WTC11 (cell line): Measurements from ENCODE around the gene TTC28. TPM values are rescaled to one million over a fixed set of nuclear protein-coding genes. Genes with fewer than 3 reads are reported as not detected.

Source experiments
- ATAC-seq: fragments of 200-7000 bp; cut with Tn5 transposase; 2 replicates; pipeline ENCODE4 v1.10.0; 2021; ENCODE audit warnings: mild to moderate bottlenecking, moderate library complexity
- CTCF ChIA-PET: fragments of 300-600 bp; sonication (Branson Sonifier 250); formaldehyde crosslinking; loops from one replicate; lab custom pipeline; 2021; ENCODE audit warnings: antibody characterized with exemption; lab: Charles Lee
- POLR2A ChIA-PET: fragments of 350-600 bp; sonication (Branson Sonifier 250); formaldehyde crosslinking; loops from one replicate; lab custom pipeline; 2021; ENCODE audit warnings: antibody characterized with exemption; lab: Charles Lee
- DNase-seq: peaks from one replicate; pipeline ENCODE4 v3.0.0; 2021; ENCODE audit warnings: low spot score
- H3K27ac Mint-ChIP-seq: 2 replicates; pipeline ENCODE4 v1.8.0; 2021; ENCODE audit warnings: mixed read lengths
- H3K27me3 Mint-ChIP-seq: 2 replicates; pipeline ENCODE4 v1.8.0; 2021; ENCODE audit warnings: low read depth, mild to moderate bottlenecking, moderate library complexity, mixed read lengths
- H3K36me3 Mint-ChIP-seq: 2 replicates; pipeline ENCODE4 v1.8.0; 2021; ENCODE audit warnings: mixed read lengths
- H3K4me1 Mint-ChIP-seq: 2 replicates; pipeline ENCODE4 v1.8.0; 2022; ENCODE audit warnings: mixed read lengths
- H3K4me3 Mint-ChIP-seq: 2 replicates; pipeline ENCODE4 v1.8.0; 2021; ENCODE audit warnings: mild to moderate bottlenecking, moderate library complexity, mixed read lengths
- H3K9me3 Mint-ChIP-seq: 2 replicates; pipeline ENCODE4 v1.8.0; 2021; ENCODE audit warnings: mixed read lengths
- CREB1 ChIP-seq: sonication (generic); formaldehyde crosslinking; IDR thresholded peaks from 2 replicates; pipeline ENCODE4 v1.8.0; 2023; ENCODE audit warnings: mild to moderate bottlenecking, missing genetic modification reagents
- EMX1 ChIP-seq: fragments of 250-450 bp; sonication (Bioruptor Pico); IDR thresholded peaks from 2 replicates; pipeline ENCODE4 v1.8.0; 2021; ENCODE audit warnings: mild to moderate bottlenecking
- ESRRA ChIP-seq: sonication (generic); formaldehyde crosslinking; IDR thresholded peaks from 2 replicates; pipeline ENCODE4 v1.8.1; 2022; ENCODE audit warnings: mild to moderate bottlenecking, missing genetic modification reagents, borderline replicate concordance
- FOXP1 ChIP-seq: sonication (generic); formaldehyde crosslinking; IDR thresholded peaks from 2 replicates; pipeline ENCODE4 v1.8.0; 2022; ENCODE audit warnings: missing genetic modification reagents, mild to moderate bottlenecking, moderate library complexity, borderline replicate concordance
- GABPB1 ChIP-seq: sonication (generic); formaldehyde crosslinking; IDR thresholded peaks from 2 replicates; pipeline ENCODE4 v1.8.1; 2023; ENCODE audit warnings: mild to moderate bottlenecking, missing genetic modification reagents
- GTF2I ChIP-seq: fragments of 250-450 bp; sonication (Bioruptor Pico); conservative IDR thresholded peaks from 2 replicates; pipeline ENCODE4 v1.4.0; 2021; ENCODE audit warnings: mild to moderate bottlenecking
- HMGA2 ChIP-seq: fragments of 250-450 bp; sonication (Bioruptor Pico); IDR thresholded peaks from 2 replicates; pipeline ENCODE4 v1.4.0; 2021; ENCODE audit warnings: mild to moderate bottlenecking, moderate library complexity
- MYBL2 ChIP-seq: sonication (generic); formaldehyde crosslinking; IDR thresholded peaks from 2 replicates; pipeline ENCODE4 v1.8.1; 2023; ENCODE audit warnings: mild to moderate bottlenecking, moderate library complexity, missing genetic modification reagents
- NFYB ChIP-seq: sonication (generic); formaldehyde crosslinking; conservative IDR thresholded peaks from 2 replicates; pipeline ENCODE4 v1.8.0; 2022; ENCODE audit warnings: low read depth, missing genetic modification reagents
- OVOL2 ChIP-seq: fragments of 250-450 bp; sonication (Bioruptor Pico); IDR thresholded peaks from 2 replicates; pipeline ENCODE4 v1.9.0; 2021; ENCODE audit warnings: mild to moderate bottlenecking, borderline replicate concordance
- RELA ChIP-seq: sonication (generic); formaldehyde crosslinking; IDR thresholded peaks from 2 replicates; pipeline ENCODE4 v1.8.1; 2022; ENCODE audit warnings: missing genetic modification reagents, mild to moderate bottlenecking, borderline replicate concordance
- SOX15 ChIP-seq: fragments of 250-450 bp; sonication (Bioruptor Pico); IDR thresholded peaks from 2 replicates; pipeline ENCODE4 v1.9.0; 2021; ENCODE audit warnings: mild to moderate bottlenecking
- SP1 ChIP-seq: sonication (generic); formaldehyde crosslinking; conservative IDR thresholded peaks from 2 replicates; pipeline ENCODE4 v1.8.1; 2022; ENCODE audit warnings: missing genetic modification reagents
- TEAD1 ChIP-seq: sonication (generic); formaldehyde crosslinking; IDR thresholded peaks from 2 replicates; pipeline ENCODE4 v1.8.0; 2022; ENCODE audit warnings: mild to moderate bottlenecking, missing genetic modification reagents
- ZBTB21 ChIP-seq: sonication (generic); formaldehyde crosslinking; IDR thresholded peaks from 2 replicates; pipeline ENCODE4 v1.8.1; 2023; ENCODE audit warnings: mild to moderate bottlenecking, missing genetic modification reagents, borderline replicate concordance
- ZNF423 ChIP-seq: fragments of 250-450 bp; sonication (Bioruptor Pico); IDR thresholded peaks from 2 replicates; pipeline ENCODE4 v2.1.2; 2022; ENCODE audit warnings: mild to moderate bottlenecking, moderate library complexity
- total RNA-seq: library from RNA; stranded (reverse); gene quantifications from 3 replicates; pipeline ENCODE4 v1.2.3, GENCODE V29; 2021
- TF ChIP-seq, protein P1 (sequence below): sonication (generic); formaldehyde crosslinking; IDR thresholded peaks from 2 replicates; pipeline ENCODE4 v1.8.0; 2023; ENCODE audit warnings: missing genetic modification reagents, mild to moderate bottlenecking, borderline replicate concordance
- TF ChIP-seq, protein P2 (sequence below): sonication (generic); formaldehyde crosslinking; conservative IDR thresholded peaks from 2 replicates; pipeline ENCODE4 v1.8.1; 2022; ENCODE audit warnings: mild to moderate bottlenecking, missing genetic modification reagents
- TF ChIP-seq, protein P3 (sequence below): sonication (generic); formaldehyde crosslinking; IDR thresholded peaks from 2 replicates; pipeline ENCODE4 v1.8.1; 2022; ENCODE audit warnings: low read depth, missing genetic modification reagents, borderline replicate concordance
- TF ChIP-seq, protein P4 (sequence below): sonication (generic); formaldehyde crosslinking; IDR thresholded peaks from 2 replicates; pipeline ENCODE4 v1.8.1; 2022; ENCODE audit warnings: mild to moderate bottlenecking, moderate library complexity, missing genetic modification reagents

The TTC28 gene
- total RNA-seq, 1 experiment from 2014 or later, result 13.0 TPM

DNA sequence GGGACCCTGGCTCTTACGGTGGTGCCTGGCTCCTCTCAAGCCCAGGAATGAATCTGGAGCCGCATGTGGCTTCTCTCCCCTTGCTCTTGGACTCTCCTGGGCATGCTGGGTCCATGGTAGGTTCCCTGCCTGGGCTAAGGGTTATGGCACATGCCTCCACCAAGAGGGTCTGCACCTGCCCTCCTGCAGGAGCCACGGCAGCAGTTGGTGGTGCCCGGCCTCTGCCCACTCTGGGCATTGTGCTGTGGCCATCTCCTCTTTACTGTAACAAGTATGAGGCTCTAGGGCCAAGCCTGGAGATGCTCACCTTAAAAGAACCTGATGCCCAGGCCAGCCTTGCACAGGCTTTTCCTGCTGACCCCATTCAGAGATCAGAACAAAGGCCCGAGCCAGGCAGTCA is 656.6 kb downstream of the TTC28 start:
- Mint-ChIP-seq H3K4me1 (peaks cover 8% of the 10 kb centered on the region), H3K27me3 (no peaks in the 10 kb centered on the region), H3K9me3 (no peaks in the 10 kb centered on the region), H3K27ac (no peak overlapping the region), H3K36me3 (no peaks in the 10 kb centered on the region), H3K4me3 (no peak overlapping the region)
- ChIA-PET CTCF (interaction anchor here (4.9 kb wide), 1 partner anchor 29 kb away, joined by 52 read pairs; no protein-coding TSS in a partner anchor), POLR2A (no interaction called here)
- DNase-seq (no peak), ATAC-seq (no peak)
- TF ChIP-seq OVOL2, result no peak
- TF ChIP-seq, protein P1, sequence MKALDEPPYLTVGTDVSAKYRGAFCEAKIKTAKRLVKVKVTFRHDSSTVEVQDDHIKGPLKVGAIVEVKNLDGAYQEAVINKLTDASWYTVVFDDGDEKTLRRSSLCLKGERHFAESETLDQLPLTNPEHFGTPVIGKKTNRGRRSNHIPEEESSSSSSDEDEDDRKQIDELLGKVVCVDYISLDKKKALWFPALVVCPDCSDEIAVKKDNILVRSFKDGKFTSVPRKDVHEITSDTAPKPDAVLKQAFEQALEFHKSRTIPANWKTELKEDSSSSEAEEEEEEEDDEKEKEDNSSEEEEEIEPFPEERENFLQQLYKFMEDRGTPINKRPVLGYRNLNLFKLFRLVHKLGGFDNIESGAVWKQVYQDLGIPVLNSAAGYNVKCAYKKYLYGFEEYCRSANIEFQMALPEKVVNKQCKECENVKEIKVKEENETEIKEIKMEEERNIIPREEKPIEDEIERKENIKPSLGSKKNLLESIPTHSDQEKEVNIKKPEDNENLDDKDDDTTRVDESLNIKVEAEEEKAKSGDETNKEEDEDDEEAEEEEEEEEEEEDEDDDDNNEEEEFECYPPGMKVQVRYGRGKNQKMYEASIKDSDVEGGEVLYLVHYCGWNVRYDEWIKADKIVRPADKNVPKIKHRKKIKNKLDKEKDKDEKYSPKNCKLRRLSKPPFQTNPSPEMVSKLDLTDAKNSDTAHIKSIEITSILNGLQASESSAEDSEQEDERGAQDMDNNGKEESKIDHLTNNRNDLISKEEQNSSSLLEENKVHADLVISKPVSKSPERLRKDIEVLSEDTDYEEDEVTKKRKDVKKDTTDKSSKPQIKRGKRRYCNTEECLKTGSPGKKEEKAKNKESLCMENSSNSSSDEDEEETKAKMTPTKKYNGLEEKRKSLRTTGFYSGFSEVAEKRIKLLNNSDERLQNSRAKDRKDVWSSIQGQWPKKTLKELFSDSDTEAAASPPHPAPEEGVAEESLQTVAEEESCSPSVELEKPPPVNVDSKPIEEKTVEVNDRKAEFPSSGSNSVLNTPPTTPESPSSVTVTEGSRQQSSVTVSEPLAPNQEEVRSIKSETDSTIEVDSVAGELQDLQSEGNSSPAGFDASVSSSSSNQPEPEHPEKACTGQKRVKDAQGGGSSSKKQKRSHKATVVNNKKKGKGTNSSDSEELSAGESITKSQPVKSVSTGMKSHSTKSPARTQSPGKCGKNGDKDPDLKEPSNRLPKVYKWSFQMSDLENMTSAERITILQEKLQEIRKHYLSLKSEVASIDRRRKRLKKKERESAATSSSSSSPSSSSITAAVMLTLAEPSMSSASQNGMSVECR, result no peak
- no peak for TF ChIP-seq TEAD1
- TF ChIP-seq NFYB (CRISPR knock-in tag), result no peak
- TF ChIP-seq EMX1 (CRISPR knock-in tag), result no peak
- TF ChIP-seq MYBL2, result no peak
- no peak for TF ChIP-seq GABPB1 (CRISPR knock-in tag)
- no peak for TF ChIP-seq SP1 (CRISPR knock-in tag)

DNA sequence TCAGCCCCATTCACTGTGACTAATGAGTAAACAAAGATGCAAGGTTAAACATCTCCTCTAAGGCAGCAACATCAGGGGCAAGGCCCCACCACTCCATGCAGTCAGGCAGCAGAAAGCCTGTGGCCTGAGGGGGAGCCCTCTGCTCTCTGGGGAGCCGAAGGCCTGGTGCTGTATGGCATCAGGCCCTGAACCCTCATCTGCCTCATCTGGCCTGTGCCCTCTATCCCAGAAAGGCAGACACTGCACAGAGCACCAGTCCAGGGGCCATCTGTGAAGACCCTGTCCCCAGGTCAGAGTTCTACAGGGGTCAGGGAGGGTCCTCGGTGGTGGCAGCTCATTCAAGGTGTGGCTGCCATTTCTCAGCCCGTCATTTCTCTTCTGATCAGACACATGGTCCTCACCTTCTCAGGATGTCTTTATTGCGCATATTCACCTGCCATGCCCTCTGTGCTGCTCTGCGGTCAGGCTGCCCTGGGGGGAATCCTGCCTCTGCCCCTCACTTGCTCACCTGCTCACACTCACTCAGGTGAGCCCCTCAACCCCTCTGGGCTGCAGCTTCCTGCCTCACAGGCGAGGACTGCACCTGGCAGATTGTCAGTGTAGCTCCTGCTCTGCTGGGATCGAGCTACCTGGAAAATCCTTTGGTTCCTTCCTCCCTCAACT is 657.5 kb downstream of the TTC28 start:
- H3K27me3 Mint-ChIP-seq, result no peaks in the 10 kb centered on the region
- no peak for ATAC-seq
- no peak overlapping the region for H3K4me3 Mint-ChIP-seq
- TF ChIP-seq ESRRA (CRISPR knock-in tag) (no peak), RELA (no peak), ZBTB21 (CRISPR knock-in tag) (no peak), SOX15 (CRISPR knock-in tag) (no peak), FOXP1 (no peak), ZNF423 (CRISPR knock-in tag) (no peak), GTF2I (no peak), NFYB (CRISPR knock-in tag) (no peak), HMGA2 (CRISPR knock-in tag) (no peak), CREB1 (CRISPR knock-in tag) (no peak)
- TF ChIP-seq, protein P2, sequence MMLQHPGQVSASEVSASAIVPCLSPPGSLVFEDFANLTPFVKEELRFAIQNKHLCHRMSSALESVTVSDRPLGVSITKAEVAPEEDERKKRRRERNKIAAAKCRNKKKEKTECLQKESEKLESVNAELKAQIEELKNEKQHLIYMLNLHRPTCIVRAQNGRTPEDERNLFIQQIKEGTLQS, result no peak
- TF ChIP-seq, protein P3, sequence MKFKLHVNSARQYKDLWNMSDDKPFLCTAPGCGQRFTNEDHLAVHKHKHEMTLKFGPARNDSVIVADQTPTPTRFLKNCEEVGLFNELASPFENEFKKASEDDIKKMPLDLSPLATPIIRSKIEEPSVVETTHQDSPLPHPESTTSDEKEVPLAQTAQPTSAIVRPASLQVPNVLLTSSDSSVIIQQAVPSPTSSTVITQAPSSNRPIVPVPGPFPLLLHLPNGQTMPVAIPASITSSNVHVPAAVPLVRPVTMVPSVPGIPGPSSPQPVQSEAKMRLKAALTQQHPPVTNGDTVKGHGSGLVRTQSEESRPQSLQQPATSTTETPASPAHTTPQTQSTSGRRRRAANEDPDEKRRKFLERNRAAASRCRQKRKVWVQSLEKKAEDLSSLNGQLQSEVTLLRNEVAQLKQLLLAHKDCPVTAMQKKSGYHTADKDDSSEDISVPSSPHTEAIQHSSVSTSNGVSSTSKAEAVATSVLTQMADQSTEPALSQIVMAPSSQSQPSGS, result no peak
- TF ChIP-seq, protein P4, sequence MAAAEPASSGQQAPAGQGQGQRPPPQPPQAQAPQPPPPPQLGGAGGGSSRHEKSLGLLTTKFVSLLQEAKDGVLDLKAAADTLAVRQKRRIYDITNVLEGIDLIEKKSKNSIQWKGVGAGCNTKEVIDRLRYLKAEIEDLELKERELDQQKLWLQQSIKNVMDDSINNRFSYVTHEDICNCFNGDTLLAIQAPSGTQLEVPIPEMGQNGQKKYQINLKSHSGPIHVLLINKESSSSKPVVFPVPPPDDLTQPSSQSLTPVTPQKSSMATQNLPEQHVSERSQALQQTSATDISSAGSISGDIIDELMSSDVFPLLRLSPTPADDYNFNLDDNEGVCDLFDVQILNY, result no peak
- H3K4me1 Mint-ChIP-seq, result peaks cover 8% of the 10 kb centered on the region
- no peak for DNase-seq
- no peaks in the 10 kb centered on the region for H3K9me3 Mint-ChIP-seq
- H3K27ac Mint-ChIP-seq, result no peak overlapping the region
- CTCF ChIA-PET, result interaction anchor here (4.9 kb wide), 1 partner anchor 30 kb away, joined by 52 read pairs; no protein-coding TSS in a partner anchor
- POLR2A ChIA-PET, result no interaction called here
- H3K36me3 Mint-ChIP-seq, result no peaks in the 10 kb centered on the region
